ENCODE data around the gene CRIP2.

CRIP2 gene

DNA sequence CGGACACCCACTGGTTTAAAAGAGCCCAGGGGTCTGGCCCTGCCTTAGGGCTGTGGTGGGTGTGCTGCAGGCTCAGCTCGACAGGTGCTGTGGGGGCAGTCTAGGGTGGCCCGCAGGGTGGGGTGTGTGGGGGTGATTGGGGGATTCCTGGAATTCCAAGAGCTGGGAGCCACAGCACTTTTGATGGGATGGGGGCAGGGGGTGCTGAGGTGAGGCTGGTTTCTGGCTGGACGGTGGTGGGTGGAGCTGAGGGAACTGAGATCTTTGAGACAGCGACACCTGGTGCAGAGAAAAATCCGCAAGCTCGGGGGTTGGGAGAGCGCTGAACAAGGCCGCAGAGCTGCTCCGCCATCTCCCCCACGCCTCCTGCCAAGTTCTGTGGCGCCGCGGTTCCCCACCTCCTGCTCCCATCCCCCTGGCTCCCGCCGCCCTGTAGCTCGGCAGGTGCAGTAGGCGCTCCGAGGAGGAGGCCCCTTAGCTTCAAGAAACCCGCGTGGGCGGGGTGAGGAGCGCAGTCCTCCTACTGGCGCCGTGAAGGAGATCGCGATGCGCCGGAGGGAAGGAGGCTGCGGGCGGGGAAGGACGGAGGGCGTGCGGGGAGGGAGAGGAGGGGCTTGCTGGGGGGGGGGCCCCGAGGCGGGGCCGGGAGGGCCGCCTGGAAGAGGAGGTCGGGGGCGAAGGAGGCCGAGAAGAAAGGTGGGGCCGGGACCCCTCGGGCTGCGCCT is 15.1 kb downstream of the CRIP2 start:
- DNase-seq: peak; percentile 76

- no peak for DNase-seq
Measured at GRCh38 chr14:105490267-105490571, 15.6 kb downstream of the CRIP2 start.

- DNase-seq: peak; percentile 95
Measured at GRCh38 chr14:105490572-105491365, 16.1 kb downstream of the CRIP2 start, which contains the start of gene TEDC1. Gene TEDC1 (plus strand): TSS chr14:105491246. CDS start chr14:105491376, 130 bp downstream.

GRCh38 chr14:105491366-105491973 is 16.8 kb downstream of the CRIP2 start:
- peak; percentile 81 for DNase-seq

GRCh38 chr14:105492031-105492970 is 17.7 kb downstream of the CRIP2 start:
- DNase-seq: no peak

DNA sequence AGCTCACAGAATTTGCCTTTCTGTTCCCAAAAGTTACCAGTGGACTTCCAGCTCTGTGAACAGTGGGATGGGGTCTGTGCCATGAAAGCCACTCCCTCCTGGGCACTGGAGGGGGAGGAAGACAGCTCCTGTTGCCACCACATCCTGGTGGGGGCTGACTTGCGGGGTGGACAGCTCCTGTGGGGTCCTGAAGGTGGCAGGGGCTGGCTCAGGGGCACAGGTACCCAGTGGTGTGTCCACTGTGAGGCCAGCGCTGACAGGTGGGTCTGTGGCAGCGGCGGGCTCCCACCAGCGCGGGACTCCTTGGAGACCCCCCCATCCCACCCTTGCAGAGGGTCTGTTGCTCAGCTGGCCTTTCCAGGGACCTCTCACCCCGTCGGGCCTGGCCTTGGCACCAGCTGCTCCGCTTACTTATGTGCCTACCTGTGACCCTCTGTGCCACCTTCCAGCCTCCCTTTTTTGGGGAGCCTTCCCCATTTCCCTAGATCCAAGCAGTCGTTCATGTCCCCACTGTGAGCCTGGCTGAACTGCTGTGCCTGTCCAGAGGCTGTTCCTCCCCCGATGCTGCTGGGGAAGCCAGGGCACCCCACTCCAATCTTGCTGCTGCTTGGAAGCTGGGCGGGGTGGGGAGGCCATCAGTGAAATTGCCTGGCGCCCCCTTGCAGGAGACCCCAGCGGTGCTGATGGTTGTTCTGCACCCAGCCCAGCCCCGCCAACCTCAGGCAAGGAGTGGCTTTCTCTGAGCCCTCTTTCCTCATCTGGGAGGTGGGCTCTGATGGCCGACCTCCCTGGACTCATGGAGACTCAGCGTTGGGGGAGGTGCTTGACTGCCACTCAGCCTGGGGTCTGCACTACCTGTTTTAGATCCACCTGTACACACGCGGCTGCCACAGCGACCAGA is 18.6 kb downstream of the CRIP2 start:
- no peak for DNase-seq

- DNase-seq: no peak
Measured at GRCh38 chr14:105493921-105494605, 19.4 kb downstream of the CRIP2 start.

- no peak for DNase-seq
Measured at GRCh38 chr14:105494606-105494929, 19.9 kb downstream of the CRIP2 start.

- no peak for DNase-seq
Measured at GRCh38 chr14:105495101-105495989, 20.7 kb downstream of the CRIP2 start.

DNA sequence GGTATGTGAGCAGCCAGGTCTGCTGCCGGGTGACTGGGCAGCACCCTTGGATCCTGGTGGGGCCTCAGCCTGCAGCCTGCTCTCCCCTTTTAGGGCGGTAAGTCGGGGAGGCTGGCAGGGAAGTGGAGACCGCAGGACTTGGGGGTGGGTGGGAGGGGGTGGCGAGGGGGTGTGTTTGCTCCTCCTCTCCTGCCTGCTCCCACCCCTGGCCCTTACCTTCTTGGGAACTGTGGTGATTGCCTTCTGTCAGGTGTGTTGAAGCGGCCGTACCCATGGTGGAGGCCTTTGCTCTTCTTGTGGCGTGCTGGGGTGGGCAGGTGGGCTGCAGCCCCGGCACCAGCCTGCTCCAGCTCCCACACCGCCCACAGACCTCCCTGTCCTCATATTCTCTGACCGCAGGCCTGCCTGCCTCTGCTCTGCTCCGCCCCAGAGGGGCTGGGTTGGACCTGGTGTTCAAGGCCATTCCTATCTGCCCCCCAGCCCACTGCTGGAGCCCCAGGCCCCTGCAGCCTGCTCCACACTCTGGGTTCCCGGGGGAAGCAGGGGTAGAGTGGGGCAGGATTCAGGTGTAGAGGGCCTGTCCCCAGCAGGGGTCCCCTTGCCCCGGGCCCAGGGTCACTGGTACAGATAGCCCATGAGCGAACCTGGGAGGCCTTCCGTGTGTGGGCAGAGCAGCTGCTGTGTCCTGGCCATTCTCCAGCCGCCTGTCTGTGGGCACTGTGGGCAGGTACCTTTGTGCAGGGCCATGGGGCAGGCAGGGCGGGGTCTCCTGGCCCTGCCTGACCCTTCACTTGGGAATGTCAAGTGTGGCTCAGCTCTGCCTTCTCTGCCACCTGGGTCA is 21.6 kb downstream of the CRIP2 start:
- DNase-seq: no peak

DNA sequence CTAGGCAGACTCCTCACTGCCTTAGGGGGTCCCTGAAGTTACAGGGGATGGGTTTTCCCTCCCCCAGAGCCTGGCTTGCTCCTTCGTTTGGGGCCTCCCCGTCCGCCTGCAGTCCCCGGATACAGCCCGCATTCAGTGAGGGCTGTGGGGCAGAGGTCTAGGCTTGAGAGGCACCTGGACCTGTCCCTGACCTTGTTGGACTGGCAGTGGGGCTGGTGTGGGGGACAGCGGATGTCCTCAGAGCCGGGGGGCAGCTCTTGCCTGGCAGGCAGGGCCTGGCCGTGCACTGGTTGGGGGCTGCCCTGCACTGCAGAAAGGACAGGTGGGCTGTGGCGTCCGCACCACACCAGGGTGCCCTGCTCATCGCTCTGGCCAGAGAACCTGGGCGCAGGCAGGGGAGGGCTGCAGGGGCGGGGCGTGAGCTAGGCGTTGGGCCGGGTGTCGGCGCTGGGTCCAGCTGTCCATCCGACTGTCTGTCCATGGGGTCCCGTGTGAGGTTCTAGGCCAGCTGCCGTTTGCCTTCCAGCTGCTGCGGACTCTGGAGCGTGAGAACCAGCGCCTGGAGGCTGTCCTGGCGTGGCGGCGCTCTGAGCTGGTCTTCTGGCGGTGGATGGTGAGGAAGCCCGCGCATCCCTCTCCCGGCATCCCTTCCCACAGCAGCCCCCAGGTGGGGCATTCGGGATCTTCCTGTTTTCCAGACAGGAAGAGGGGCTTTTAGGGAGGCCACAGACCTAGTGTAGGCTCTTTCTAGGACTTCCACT is 22.4 kb downstream of the CRIP2 start:
- no peak for DNase-seq

- DNase-seq: no peak
Measured at GRCh38 chr14:105497671-105498429, 23.2 kb downstream of the CRIP2 start.

GRCh38 chr14:105498430-105499255 is 24.0 kb downstream of the CRIP2 start:
- DNase-seq: no peak

- no peak for DNase-seq
Measured at GRCh38 chr14:105499256-105500035, 24.8 kb downstream of the CRIP2 start.

DNA sequence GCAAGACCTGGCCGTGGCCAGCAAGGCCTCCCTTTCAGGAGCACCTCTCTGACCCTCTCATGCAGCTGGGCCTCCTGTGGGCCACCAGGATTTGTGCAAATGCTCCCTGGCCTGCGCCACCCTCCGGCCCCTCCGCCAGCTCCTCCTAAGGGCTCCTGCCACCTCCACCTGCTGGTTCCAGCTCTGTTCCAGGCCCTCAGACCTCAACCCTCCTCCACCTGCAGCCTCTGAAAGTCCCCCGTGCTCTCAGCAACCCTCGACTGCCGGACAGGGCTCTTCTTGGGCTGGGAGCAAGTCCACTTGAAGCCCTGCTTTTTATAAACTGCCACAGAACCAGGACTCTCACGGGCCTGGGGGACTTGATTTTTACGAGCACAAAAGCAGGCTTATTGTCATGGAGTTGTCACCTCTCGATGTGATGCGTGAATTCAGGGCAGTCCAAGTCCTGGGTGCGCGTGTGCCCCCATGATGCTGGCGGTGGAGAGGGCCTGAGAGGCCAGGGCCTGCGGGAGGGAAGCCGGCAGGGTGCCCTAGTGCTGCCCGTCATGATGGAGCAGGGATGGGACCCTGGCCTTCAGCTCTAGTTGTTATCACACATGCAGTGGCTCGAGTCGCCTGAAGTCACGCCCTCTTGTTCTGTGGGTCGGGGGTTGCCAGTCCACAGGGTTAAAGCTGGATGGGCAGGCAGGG is 25.6 kb downstream of the CRIP2 start:
- DNase-seq: no peak

Data from activated T-cell treated with anti-CD3 and anti-CD28 coated beads for 4 hours (primary cell).